CD4-positive, alpha-beta T cell treated with Interleukin-21 for 1 hour (primary cell): ENCODE results near the gene GRIFIN.
"Not testable (repeated sequence)": the region's sequence is repeated elsewhere in the genome, so short reads cannot be mapped to it uniquely, and the experiment has no call there.

Source experiments
- DNase-seq: peaks from one replicate; pipeline ENCODE4 v3.0.0-alpha.2; 2020

Gene GRIFIN

DNA sequence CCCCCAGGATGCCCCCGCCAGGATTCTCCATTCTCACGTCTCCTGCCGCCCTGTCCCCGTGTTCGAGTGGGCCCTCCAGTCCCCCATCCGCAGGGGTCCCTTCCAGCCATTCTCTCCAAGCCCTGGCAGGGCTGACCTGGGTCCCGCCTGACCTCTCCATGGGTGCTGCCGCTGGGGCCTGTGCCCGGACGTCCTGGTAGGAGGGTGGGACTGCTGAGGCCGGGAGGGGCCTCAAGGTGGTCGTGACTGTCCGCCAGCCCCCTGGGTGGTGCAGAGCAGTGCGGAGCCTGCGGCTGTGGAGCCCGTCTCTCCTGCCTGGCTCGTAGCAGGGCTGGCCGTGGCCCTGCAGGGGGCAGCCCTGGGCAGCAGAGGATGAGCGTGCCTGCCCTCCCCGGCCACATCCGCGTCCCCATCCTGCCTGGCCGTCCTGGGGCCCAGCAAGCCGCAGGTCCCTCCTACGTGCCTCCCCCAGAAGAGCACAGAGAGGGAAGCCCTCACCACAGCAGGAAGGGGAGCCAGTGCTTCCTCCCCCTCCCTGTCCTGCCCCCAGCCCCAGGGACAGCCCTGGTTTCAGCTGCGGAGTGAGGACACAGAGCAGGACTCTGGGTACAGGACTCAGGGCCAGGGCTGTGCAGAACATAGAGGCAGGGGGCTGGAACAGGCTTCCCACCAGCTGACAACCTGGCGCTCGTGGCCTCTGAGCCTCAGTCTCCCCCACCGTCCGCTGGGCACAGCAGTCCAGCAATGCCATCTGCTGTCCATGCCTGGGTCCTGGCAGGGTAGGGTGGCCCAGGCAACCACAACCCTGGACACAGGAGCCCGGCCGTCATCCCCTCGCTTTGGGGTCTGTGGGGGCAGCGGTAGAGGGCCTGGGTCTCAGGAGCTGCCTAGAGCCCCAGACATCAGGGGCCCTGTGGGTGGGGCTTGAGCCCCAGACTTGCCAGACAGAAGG is 1.5 kb upstream of the GRIFIN start:
- peak; percentile 69 for DNase-seq

DNA sequence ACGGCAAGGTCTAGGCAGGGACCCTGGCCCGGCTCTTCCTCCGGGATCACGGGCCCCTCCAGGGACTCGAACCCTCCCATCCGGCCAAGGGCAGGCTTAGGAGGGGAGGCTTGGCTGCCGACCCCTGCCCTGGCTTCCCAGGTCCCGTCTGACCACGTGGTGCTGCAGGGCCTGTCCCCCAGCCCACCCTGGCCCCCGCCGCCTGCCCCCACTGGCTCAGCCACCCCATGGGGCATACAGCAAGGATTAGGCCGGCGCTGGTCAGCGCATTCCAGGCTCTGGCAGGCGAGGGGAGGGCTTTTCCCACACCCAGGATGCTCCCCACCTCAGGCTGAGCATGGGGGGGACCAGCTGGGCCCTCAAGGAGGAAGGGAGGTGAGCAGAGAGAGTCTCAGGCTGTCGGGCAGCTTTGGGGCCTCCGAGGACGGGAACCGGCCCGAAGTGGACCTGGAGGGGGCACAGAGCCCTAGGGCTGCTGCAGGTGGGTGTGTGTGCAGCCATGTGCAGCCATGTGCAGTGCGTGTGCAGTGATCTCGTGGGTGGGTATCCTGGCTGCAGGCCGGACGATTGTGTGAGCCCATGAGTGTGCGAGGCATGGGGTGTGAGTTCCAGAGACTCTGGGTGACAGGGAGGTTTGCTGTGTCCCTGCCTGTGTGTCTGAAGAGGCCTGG is 713 bp upstream of the GRIFIN start:
- DNase-seq, result no peak

DNA sequence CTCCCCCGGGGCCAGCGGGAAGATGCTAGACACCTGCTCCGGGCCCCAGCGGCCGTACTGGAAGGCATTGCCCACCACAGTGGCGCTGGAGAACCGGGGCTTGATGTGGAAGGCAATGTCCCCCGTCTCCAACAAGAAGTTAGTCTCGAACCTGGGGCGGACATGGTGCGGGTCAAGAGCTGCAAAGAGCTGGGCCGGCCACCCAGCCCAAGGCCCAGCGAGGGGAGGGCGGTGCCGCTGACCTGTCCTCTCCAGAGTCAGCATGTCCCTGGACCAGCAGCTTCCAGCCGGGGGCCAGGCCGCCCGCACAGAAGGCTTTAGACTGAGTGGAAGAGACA is 551 bp downstream of the GRIFIN start:
- DNase-seq, result no peak

DNA sequence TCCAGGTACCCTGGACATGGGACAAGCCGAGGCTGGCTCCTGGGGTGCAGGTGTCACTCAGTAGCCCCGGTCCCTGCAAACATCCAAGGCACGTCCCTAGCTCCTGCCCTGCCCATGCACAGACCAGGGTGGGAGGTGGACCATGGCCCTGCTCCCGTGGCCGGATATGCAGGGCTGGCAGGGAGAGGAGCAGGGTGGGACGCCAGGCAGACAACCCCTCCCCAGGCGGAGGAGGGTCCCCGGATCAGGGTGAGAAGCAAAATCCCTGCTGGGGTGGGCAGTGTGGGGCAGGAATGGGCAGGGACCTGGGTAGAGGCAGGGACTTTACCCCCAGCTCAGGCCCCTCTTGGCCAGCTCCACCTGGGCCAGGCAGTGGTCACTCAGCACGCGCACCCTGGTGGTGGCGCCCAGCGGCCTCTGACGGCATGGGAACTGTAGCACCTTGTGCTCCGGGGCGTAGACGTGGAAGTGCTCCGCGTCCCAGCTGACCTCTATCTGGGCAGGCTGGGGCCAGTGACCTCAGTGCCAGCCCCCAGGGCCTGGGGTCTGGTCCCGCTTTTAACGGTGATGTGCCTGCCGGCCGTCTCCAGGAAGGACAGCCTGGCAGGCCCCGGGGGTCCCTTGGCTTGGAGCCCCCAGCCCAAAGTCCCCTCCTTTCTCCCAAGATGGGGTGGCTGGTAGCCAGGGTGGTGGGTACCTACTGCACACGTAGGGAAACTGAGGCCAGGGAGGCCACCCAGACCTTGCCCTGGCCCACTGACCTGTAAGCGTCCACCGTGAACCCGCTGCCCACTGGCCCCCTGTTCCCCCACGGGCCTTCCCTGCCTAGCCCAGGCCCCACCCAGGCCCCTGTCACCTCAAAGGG is 1.2 kb downstream of the GRIFIN start:
- DNase-seq, result no peak

DNA sequence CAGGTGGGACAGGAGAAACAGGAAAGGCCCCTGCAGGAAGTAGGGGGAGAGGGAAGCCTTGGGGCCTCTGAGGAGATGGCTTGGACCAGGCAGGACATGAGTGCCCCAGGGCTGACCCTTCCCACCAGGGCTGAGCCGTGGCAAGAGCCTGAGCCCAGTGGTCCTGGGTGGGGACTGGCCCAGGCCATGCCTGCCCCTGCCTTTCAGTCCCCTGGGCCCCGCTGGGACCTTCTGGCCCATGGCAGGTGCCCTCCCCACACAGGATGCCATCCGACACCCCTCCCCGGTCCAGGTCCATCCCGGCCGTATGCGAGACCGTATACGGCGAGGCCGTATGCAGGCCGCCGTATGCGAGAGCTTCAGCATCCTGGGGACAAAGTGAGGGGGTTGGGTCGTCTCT is 2.0 kb downstream of the GRIFIN start:
- no peak for DNase-seq

DNA sequence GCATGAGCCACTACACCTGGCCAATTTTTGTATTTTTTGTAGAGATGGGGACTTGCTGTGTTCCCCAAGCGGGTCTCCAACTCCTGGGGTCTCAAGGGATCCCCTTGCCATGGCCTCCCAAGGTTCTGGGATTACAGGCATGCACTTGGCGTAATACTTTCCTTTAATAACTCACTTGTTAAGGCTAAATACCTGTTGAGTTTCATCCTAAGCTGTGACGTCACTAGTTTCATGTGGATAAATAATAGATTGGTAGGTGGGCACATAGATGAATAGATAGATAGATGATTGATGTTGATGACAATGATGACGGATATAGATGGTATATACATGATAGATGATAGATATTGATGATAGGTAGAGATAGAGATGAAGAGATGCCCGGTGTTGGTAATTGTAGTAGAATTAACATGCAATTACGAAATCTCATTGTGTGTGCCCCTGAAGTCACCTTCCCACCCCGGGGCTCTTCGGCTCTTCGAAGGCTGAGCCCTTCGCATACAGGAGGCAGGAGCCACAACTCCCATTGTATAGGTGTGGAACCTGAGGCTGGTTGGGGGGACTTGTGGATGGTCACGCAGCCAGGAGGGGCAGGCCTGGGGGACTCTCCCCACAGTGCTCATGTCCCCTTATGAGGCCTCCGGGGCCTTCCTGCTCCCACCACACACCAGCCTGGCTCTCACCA is 2.6 kb downstream of the GRIFIN start:
- DNase-seq, result no peak

DNA sequence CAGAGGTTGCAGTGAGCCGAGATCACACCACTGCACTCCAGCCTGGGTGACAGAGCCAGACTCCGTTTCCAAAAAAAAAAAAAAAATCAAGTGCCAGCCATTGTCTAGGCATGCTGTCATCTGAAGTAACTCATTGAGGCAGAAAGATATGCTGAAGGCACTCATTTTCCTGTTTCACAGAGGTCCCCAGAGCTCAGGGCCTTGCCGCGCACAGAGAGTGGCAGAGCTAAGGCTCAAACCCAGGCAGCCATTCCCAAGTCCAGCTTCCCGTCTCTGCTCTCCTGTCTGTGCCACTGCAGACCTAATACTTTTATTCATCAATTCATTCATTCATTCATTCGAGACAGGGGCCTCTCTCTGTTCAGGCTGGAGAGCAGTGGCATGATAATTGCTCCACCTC is 3.5 kb downstream of the GRIFIN start:
- DNase-seq, result no peak

DNA sequence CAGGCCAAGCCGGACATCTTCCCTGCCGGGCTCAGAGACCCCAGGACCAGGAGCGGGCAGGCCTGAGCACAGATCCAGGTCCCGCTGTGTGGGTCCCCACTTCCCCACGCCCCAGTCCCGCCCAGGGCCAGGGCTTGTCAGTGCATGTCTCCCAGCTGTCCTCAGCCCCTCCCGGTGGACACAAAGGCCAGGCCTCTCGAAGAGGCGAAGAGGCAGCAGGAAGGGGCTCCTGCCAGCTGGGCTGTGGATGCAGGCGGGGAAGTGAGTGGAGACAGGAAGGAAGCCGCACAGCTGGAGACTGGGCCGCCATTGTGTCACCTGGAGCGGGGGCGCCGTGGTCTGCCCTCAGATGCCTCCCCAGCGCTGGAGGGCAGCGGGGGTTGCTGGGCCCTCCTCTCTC is 4.8 kb downstream of the GRIFIN start:
- DNase-seq, result no peak

DNA sequence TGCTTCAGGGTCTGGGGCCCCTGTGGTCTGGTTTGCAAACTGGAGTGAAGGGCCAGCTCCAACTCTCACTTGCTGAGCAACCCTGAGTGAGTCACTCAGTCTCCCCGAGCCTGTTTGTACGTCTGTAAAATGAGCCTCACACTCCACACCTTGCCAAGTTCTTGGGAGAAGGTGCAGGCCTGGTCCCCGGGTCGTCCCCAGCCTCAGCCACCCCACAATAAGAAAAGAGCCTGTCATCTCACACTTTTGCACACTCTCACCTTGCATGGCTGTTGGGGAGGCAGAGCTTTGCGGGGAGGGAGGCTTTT is 5.2 kb downstream of the GRIFIN start:
- no peak for DNase-seq

DNA sequence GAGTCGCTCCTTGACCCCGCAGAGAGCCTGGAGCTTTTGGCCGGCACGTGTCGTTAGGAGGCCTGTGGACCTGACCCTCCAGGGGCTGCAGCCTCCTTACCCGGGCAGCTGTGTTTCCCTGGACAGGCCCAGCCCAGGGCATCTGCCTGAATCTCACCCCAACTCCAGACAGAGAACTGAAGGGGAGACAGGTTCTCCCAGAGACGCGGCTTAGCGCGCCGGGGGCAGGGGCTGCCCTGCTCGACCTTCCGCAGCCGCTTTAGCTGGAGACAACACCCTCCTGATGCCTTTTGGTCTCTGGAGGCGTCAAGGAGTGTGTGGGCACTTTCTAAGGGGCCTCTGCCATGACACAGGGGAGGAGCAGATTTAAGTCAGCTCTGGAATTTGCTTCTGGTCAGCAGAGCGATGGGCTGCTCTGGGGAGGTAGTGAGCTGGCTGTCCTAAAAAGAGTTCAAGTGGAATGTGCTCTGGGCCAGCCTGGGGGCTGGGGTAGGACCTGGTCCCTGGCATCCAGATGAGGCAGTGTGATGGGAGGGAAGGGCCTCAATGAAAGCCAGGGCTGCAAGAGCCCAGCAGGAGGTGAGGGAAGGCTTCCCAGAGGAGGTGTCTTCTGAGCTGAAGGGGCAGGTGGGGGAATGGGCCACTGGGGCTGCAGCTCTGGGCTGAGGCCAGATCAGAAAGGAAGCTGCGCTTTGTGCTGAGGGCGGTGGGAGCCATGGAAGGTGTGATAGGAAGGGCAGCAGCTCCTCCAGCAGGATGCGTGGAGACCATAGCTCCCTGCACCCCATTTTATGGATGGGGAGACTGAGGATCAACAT is 5.8 kb downstream of the GRIFIN start:
- no peak for DNase-seq

DNA sequence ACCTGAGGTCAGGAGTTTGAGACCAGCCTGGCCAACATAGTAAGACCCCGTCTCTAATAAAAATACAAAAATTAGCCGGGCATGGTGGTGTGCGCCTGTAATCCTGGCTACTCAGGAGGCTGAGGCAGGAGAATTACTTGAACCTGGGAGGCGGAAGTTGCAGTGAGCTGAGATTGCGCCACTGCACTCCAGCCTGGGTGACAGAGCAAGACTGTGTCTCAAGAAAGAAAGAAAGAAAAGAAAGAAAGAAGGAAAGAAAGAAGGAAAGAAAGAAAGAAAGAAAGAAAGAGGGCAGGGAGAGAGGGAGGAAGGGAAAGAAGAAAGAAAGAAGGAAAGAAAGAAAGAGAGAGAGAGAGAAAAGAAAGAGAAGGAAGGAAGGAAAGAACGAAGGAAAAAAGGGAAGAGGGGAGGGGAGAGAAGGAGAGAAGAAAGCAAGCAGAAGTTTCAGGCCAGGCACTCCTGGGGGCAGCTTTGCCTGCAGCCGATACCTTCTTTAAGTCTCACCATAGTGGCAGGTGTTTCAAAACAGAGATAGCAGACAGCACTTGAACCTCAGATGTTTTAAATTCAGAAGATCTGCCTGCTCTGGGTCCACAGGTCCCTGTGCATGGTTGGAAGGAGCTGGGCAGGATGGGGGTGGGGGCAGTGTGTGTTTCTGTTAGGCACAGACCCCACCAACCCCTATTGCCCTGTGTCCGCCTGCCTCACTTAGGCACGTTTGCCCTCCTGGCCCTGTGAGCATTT is 6.6 kb downstream of the GRIFIN start:
- DNase-seq, result not testable (repeated sequence)

DNA sequence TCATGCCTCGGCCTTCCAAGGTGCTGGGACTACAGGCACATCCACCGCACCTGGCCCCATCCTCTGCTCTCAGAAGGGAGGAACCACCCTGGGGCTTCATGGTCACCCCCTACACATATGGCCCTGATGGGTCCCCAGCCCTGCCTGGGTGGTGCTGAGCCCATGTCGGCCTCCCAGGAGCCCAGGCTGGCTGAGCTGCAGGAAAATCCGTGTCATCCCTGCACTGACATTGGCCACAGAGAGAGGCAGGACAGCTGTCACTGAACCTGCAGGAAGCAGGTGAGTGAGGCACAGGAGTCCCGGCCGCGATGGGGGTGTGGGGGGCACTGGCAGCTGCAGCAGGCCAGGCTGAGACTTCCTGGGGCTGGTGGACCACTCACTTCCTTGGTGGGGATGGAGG is 8.0 kb downstream of the GRIFIN start:
- no peak for DNase-seq

DNA sequence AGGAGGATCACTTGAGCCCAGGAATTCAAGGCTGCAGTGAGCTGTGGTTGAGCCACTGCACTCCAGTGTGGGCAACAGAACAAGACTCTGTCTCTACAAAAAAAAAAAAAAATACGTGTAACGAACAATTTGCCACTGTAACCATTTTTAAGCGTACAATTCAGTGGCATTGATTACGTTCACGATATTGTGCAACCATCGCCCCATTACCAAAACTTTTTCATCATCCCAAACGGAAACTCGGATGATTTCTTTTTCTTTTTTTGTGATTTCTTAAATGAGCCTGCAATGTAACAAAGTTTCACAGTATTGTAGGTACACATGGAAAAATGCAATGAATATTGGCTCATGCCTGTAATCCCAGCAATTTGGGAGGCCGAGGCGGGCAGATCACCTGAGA is 9.5 kb downstream of the GRIFIN start:
- no peak for DNase-seq

DNA sequence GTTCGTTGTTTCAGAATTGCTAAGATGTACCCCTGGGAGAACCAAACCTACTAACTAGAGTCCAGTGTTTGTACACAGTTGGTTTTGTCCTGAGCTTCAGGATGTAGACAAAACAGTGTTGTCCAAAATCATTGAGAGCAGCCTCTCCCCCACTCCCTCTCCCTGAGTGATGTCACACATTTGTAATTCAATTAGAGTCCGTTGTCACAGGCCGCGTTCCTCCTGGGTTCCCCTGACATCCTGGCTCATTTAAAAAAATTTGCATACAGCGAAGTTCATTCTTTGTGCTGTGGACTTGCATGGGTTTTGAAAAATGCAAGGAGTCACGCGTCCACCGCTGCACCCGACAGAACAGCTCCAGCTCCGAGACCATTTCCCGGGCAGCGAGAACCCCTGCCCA is 10.3 kb downstream of the GRIFIN start:
- DNase-seq, result no peak

DNA sequence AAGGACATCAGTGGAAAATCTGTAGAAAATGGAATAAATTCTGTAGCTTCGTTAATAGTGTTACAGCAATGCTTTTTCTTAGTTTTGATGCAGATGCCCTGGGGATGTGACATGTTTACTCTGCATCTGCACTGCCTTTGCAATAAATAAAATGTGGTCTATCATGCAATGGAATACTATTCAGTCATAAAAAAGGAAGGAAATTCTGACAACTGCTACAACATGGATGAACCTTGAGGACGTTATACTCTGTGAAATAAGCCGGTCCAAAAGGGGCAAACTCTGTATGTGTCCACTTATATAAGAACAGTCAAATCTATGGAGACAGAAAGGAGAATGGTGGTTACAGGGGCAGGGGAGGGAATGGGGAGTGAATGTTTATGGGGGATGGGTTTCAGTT is 13.5 kb downstream of the GRIFIN start:
- no peak for DNase-seq

DNA sequence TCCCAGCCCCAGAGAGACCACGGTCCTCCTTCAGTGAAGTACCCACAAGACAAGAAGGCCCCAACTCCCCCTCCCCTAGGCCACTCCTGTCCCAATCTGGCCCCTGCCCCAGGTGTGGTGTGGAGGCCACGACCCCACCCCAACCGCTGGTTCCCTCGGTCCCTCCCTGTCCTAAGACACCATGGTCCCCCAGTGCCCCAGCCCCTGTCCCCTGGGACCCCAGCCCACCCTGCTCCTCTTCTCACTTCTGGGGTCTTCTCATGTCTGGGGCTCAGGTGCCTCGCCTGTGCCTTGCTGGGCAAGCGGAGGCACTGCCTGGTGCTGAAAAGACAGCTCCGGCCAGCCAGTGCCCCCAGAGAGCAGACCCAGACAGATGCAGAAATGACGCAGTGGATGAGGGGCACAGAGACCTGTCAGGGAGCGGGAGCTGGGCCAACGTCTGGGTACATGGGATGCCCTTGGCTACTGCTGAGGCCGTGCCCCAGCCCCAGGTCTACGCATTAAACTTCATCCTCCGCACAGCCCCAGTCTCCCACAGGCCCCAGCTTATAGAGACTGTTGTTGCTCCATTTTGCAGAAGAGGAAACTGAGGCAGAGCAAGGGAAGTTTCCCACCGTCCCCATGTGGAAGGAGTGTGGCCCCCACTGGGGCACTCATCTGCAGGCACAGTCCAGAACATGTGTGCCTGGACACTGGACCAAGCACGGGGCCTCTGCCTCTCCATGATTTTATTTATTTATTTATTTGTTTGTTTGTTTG is 14.8 kb downstream of the GRIFIN start:
- no peak for DNase-seq

DNA sequence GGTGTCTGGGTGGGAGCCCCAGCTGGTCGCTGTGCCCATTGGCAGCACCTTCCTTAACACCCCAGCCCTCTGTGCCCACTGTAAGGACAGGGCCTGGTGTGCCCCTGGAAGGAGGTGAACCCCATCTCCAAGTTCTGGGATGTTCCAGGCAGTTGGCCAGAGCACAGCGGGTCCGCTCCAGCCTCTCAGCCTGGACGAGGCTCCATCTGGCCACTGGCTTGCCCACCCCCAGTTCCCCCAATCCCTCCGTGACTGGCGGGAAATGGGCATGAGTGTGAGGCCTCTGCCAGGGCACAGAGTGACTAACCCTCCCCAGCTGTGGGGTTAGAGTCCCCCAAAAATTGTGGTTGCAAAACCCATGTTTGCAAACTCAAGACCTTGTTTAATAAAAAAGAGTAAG is 15.6 kb downstream of the GRIFIN start:
- no peak for DNase-seq

DNA sequence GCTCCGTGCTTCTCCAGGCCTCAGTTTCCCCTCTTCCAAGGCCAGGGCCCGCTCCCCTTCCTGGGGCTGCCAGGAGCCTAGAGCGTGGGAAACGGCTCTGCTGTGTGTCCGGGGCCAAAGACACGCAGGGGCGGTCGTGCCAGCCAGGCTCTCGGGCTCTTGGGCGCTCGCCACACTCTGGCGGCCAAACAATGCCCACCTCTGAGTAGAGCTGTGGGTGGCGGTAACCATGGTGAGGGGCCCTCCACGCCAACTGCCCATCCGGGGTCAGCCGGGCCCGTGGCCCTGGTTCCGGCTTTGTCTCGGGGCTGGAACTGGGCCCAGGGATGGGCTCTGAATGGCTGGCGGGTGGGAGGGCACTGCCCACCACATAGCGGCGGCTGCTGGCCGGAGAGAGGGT is 16.0 kb downstream of the GRIFIN start:
- no peak for DNase-seq

DNA sequence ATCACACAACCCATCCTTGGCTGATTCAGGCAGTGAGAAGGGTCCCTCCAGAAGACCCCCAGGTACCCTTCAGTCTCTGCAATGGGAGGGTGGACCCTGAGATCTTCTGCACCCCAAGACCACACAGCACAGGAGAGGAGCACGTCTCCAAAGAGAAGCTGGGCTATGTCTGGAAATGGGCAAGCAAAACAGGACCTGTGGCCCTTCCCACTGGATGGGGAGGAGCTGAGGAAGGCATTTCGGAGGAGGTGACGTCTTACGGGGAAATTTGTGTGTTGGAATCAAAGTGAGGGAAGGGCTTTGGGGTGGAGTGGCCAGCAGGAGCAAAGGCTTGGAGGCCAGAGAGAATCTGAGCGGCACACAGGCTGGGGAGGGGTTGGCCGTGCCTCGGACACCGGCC is 16.5 kb downstream of the GRIFIN start:
- DNase-seq, result no peak

DNA sequence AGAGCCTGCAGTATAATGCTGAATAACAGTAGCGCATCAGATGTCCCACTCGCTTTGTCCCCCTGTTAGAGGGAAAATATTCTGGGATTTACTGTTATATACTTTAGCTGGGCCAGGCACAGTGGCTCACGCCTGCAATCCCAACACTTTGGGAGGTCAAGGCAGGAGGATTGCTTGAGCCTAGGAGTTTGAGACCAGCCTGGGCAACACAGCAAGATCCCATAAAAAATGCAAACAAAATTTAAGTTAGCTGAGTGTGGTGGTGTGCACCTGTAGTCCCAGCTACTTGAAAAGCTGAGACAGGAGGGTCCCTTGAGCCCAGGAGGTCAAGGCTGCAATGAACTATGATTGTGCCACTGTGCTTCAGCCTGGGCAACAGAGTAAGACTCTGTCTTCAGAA is 22.3 kb downstream of the GRIFIN start:
- DNase-seq, result not testable (repeated sequence)
